A673 (cell line): ENCODE data around the gene C1orf141. TPM values are rescaled to one million over a fixed set of nuclear protein-coding genes. Genes with fewer than 3 reads are reported as not detected.

Experiments
- BruUV-seq: library from RNA; stranded (reverse); fragments of 400-500 nt; replicated peaks from 2 replicates; lab custom pipeline; 2021; lab: Mats Ljungman, UMichigan
- CTCF ChIA-PET: fragments of 300-600 bp; sonication (Branson Sonifier 250); formaldehyde crosslinking; loops from one replicate; lab custom pipeline; 2022; ENCODE audit warnings: antibody characterized with exemption; lab: Charles Lee
- POLR2A ChIA-PET: fragments of 300-600 bp; sonication (Branson Sonifier 250); formaldehyde crosslinking; loops from one replicate; lab custom pipeline; 2022; ENCODE audit warnings: antibody characterized with exemption; ENCODE audit not compliant: low non-redundant PET; lab: Charles Lee
- DNase-seq: peaks from one replicate; pipeline ENCODE4 v3.0.0-alpha.2; 2015; ENCODE audit warnings: low spot score
- H3K27ac ChIP-seq: fragments of 200-600 bp; sonication (generic); 2 replicates; pipeline ENCODE4 v1.5.1; 2016; ENCODE audit warnings: mixed run types, low read depth, mild to moderate bottlenecking, mixed read lengths, antibody characterized with exemption, low read length; ENCODE audit not compliant: poor library complexity, severe bottlenecking
- H3K27me3 ChIP-seq: fragments of 200-600 bp; sonication (generic); replicated peaks from 2 replicates; pipeline ENCODE4 v1.6.1; 2017; ENCODE audit warnings: mixed run types, low read depth, mild to moderate bottlenecking, mixed read lengths, antibody characterized with exemption, low read length; ENCODE audit not compliant: insufficient read depth, poor library complexity
- H3K36me3 ChIP-seq: fragments of 200-600 bp; sonication (generic); 2 replicates; pipeline ENCODE4 v1.6.1; 2016; ENCODE audit warnings: mixed run types, mild to moderate bottlenecking, mixed read lengths, antibody characterized with exemption, low read length; ENCODE audit not compliant: insufficient read depth, poor library complexity, severe bottlenecking
- H3K4me1 ChIP-seq: fragments of 200-600 bp; sonication (generic); 2 replicates; pipeline ENCODE4 v1.6.1; 2017; ENCODE audit warnings: mixed run types, mild to moderate bottlenecking, mixed read lengths, antibody characterized with exemption, low read length; ENCODE audit not compliant: insufficient read depth, poor library complexity, severe bottlenecking
- H3K4me3 ChIP-seq: fragments of 200-600 bp; sonication (generic); 2 replicates; pipeline ENCODE4 v1.5.1; 2016; ENCODE audit warnings: low read depth, mixed run types, mild to moderate bottlenecking, mixed read lengths, low read length; ENCODE audit not compliant: poor library complexity, severe bottlenecking
- H3K9me3 ChIP-seq: fragments of 200-600 bp; sonication (generic); 2 replicates; pipeline ENCODE4 v1.6.1; 2016; ENCODE audit warnings: mixed run types, low read depth, mild to moderate bottlenecking, mixed read lengths, antibody characterized with exemption, low read length; ENCODE audit not compliant: poor library complexity, severe bottlenecking
- EZH2 ChIP-seq: fragments of 200-600 bp; sonication (generic); IDR thresholded peaks from 2 replicates; pipeline ENCODE4 v1.6.1; 2017; ENCODE audit warnings: borderline replicate concordance, low read depth, mild to moderate bottlenecking, mixed read lengths, antibody characterized with exemption, low read length; ENCODE audit not compliant: poor library complexity, severe bottlenecking
- intact Hi-C: fragments of 100-400 bp; cut with micrococcal nuclease; formaldehyde crosslinking; loops from one replicate; pipeline ENCODE4 v1.10.0; 2022; ENCODE audit not compliant: unreplicated experiment
- total RNA-seq: library from RNA; stranded (reverse); gene quantifications from 2 replicates; pipeline ENCODE4 v1.2.3, GENCODE V29; 2021
- TF ChIP-seq, protein P1 (sequence below): fragments of 300-800, 200-600 bp; sonication (generic); conservative IDR thresholded peaks from 2 replicates; pipeline ENCODE4 v1.5.1; 2017; ENCODE audit warnings: low read depth, mild to moderate bottlenecking, antibody characterized with exemption, low read length, moderate library complexity, mixed read lengths

The C1orf141 gene
- total RNA-seq, 1 experiment from 2014 or later: not detected

DNA sequence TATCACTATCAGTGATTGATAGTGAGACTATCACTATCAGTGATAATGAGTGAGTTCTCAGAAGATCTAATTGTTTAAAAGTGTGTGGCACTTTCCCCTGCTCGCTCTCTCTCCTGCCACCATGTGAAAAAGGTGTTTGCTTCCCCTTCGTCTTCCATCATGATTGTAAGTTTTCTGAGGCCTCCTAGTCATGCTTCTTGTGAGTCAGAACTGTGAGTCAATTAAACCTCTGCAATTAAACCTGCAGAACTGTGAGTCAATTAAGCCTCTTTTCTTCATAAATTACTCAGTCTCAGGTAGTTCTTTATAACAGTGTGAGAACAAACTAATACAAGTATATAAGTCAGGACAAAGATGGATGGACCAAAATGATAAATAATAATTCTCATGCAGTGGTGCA is 24.5 kb upstream of the C1orf141 start:
- Histone ChIP-seq H3K27ac (no peak overlapping the region), H3K4me3 (no peak overlapping the region), H3K36me3 (no peaks in the 10 kb centered on the region), H3K27me3 (no peaks in the 10 kb centered on the region), H3K4me1 (no peaks in the 10 kb centered on the region), H3K9me3 (no peaks in the 10 kb centered on the region)
- no TSS peak for BruUV-seq
- intact Hi-C loops: no loop called here
- no peak for DNase-seq
- TF ChIP-seq EZH2: no peak
- TF ChIP-seq, protein P1, sequence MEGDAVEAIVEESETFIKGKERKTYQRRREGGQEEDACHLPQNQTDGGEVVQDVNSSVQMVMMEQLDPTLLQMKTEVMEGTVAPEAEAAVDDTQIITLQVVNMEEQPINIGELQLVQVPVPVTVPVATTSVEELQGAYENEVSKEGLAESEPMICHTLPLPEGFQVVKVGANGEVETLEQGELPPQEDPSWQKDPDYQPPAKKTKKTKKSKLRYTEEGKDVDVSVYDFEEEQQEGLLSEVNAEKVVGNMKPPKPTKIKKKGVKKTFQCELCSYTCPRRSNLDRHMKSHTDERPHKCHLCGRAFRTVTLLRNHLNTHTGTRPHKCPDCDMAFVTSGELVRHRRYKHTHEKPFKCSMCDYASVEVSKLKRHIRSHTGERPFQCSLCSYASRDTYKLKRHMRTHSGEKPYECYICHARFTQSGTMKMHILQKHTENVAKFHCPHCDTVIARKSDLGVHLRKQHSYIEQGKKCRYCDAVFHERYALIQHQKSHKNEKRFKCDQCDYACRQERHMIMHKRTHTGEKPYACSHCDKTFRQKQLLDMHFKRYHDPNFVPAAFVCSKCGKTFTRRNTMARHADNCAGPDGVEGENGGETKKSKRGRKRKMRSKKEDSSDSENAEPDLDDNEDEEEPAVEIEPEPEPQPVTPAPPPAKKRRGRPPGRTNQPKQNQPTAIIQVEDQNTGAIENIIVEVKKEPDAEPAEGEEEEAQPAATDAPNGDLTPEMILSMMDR: no peak
- ChIA-PET POLR2A (no interaction called here), CTCF (no interaction called here)

GRCh38 chr1:67158401-67158800 is 23.6 kb upstream of the C1orf141 start:
- no TSS peak for BruUV-seq
- ChIA-PET POLR2A (no interaction called here), CTCF (no interaction called here)
- H3K36me3 ChIP-seq: no peaks in the 10 kb centered on the region
- no peaks in the 10 kb centered on the region for H3K4me1 ChIP-seq
- no peak for DNase-seq
- H3K27me3 ChIP-seq: no peaks in the 10 kb centered on the region
- H3K27ac ChIP-seq: no peak overlapping the region
- intact Hi-C loops: no loop called here
- TF ChIP-seq, protein P1: no peak
- no peak for TF ChIP-seq EZH2
- no peaks in the 10 kb centered on the region for H3K9me3 ChIP-seq
- H3K4me3 ChIP-seq: no peak overlapping the region

DNA sequence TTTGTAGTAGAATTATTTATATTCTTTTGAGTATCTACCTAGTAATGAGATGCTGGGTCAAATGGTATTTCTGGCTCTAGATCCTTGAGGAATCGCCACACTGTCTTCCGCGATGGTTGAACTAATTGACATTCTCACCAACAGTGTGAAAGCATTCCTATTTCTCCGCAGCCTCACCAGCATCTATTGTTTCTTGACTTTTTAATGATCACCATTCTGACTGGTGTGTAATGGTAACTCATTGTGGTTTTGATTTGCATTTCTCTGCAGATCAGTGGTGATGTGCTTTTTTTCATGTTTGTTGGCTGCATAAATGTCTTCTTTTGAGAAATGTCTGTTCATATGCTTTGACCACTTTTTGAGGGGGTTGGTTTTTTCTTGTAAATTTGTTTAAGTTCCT is 16.2 kb upstream of the C1orf141 start:
- no peaks in the 10 kb centered on the region for H3K36me3 ChIP-seq
- H3K27ac ChIP-seq: no peak overlapping the region
- intact Hi-C loops: loop anchor here (2.0 kb wide), 1 partner anchor 384 kb away; no protein-coding TSS in a partner anchor
- no peaks in the 10 kb centered on the region for H3K4me1 ChIP-seq
- no peaks in the 10 kb centered on the region for H3K9me3 ChIP-seq
- no peak overlapping the region for H3K4me3 ChIP-seq
- POLR2A ChIA-PET: no interaction called here
- no peaks in the 10 kb centered on the region for H3K27me3 ChIP-seq
- DNase-seq: no peak
- BruUV-seq: no TSS peak
- CTCF ChIA-PET: no interaction called here
- TF ChIP-seq, protein P1: no peak
- TF ChIP-seq EZH2: no peak
